Small intestine (tissue), 7 donors: Measurements from ENCODE around the gene EPC1. TPM values are rescaled to one million over a fixed set of nuclear protein-coding genes. Genes with fewer than 3 reads are reported as not detected.

Source experiments
- DNase-seq, 2 donors: peaks; one replicate each; pipeline versions ENCODE4 v3.0.0 to v3.0.0-alpha.2; 2013
- FAIRE-seq: peaks from 2 replicates; lab custom pipeline; 2012; peaks lifted over from hg19 to GRCh38; lab: Jason Lieb, UNC
- H3K27ac ChIP-seq, 3 donors: one replicate each; pipeline ENCODE4 v1.5.1; 2013; ENCODE audit warnings: low read length in 2 of 3, mild to moderate bottlenecking in 2 of 3, control low read depth in 1 of 3, inconsistent platforms in 1 of 3, low read depth in 1 of 3, moderate library complexity in 1 of 3
- H3K27me3 ChIP-seq, 3 donors: one replicate each; pipeline ENCODE4 v1.6.1; 2013; ENCODE audit warnings: low read length in 3 of 3, inconsistent platforms in 1 of 3; ENCODE audit not compliant: control insufficient read depth in 3 of 3, insufficient read depth in 3 of 3
- H3K36me3 ChIP-seq, 3 donors: one replicate each; pipeline ENCODE4 v1.6.1; 2013; ENCODE audit warnings: low read length in 3 of 3, inconsistent platforms in 1 of 3, low read depth in 1 of 3, mild to moderate bottlenecking in 1 of 3, moderate library complexity in 1 of 3; ENCODE audit not compliant: control insufficient read depth in 3 of 3, insufficient read depth in 2 of 3
- H3K4me1 ChIP-seq, 3 donors: one replicate each; pipeline ENCODE4 v1.6.1; 2013; ENCODE audit warnings: low read length in 2 of 3, inconsistent platforms in 1 of 3, low read depth in 1 of 3, mild to moderate bottlenecking in 1 of 3, moderate library complexity in 1 of 3; ENCODE audit not compliant: control insufficient read depth in 3 of 3, insufficient read depth in 2 of 3
- H3K4me3 ChIP-seq, 3 donors: one replicate each; pipeline ENCODE4 v1.5.1; 2013; ENCODE audit warnings: low read length in 3 of 3, control low read depth in 1 of 3, inconsistent platforms in 1 of 3, low read depth in 1 of 3, mild to moderate bottlenecking in 1 of 3, moderate library complexity in 1 of 3
- H3K9me3 ChIP-seq, 2 donors: one replicate each; pipeline ENCODE4 v1.6.1; 2013; ENCODE audit warnings: low read depth in 1 of 2, low read length in 1 of 2; ENCODE audit not compliant: control insufficient read depth in 2 of 2, insufficient read depth in 1 of 2
- WGBS, 3 donors: extraction: QIAGEN DNeasy Blood & Tissue Kit; methylation state at CpG; one replicate each; pipeline ENCODE4 v1.1.7; 2013; 5-methylcytosine and 5-hydroxymethylcytosine counted together
- polyA plus RNA-seq, 4 donors: library from polyadenylated mRNA; stranded (reverse) in 3 of 4; unstranded in 1 of 4; fragments of 200-250 nt in 3 of 4; fragments of 120-200 nt in 1 of 4; gene quantifications; one replicate each; pipeline versions ENCODE4 v1.2.1 to v1.2.3, GENCODE V29; 2013
- donor health status: healthy with polysubstance abuse.
- donor health status: control.
- donor health status: control.
- donor health status: Bipolar disorder and iron deficiency.
- donor health status: healthy.

EPC1 gene
- polyA plus RNA-seq, 4 donors: 12.8 to 42.6 (median 13.3) TPM

GRCh38 chr10:32338262-32338661, 8.7 kb downstream of the EPC1 start:
- Histone ChIP-seq H3K36me3 (peaks cover 0 to 8% (median 0%) of the 10 kb centered on the region in 3 donors), H3K4me3 (no peak overlapping the region), H3K9me3 (no peaks in the 10 kb centered on the region), H3K27ac (no peak overlapping the region), H3K4me1 (peaks cover 2 to 25% (median 3%) of the 10 kb centered on the region in 3 donors), H3K27me3 (no peaks in the 10 kb centered on the region)
- FAIRE-seq (no peak), DNase-seq (no peak)
- 91 to 93% (median 91%) methylated on average over 3 of the region's 3 CpGs for WGBS, 3 donors

GRCh38 chr10:32337350-32337749, 9.6 kb downstream of the EPC1 start:
- Histone ChIP-seq H3K4me1 (peaks cover 4 to 32% (median 8%) of the 10 kb centered on the region in 3 donors), H3K36me3 (peaks cover 0 to 5% (median 0%) of the 10 kb centered on the region in 3 donors), H3K4me3 (no peak overlapping the region), H3K27ac (no peak overlapping the region), H3K9me3 (no peaks in the 10 kb centered on the region), H3K27me3 (no peaks in the 10 kb centered on the region)
- no peak for FAIRE-seq
- DNase-seq: no peak
- 77 to 95% (median 84%) methylated on average over 1 of the region's 1 CpG for WGBS, 3 donors

DNA sequence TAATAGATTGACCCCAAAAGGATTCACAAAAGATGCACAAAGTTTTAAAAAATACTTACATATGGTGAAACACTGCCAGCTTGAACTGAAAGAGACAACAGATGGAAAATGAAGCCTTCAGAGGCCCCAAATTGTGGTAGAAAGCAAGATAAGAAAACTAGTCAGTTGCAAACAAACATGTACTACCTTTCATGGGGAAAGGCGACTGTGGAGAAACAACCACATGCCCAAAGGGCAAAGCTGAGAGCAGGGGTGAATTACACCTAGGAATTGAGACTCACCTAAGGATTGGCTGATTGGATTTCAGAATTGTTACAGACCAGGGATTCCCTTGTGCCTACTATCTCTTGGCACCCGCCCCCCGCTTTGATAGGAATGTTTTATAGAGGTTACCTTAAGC, 13.1 kb downstream of the EPC1 start:
- H3K9me3 ChIP-seq: no peaks in the 10 kb centered on the region
- no peak for FAIRE-seq
- H3K4me3 ChIP-seq: no peak overlapping the region
- 58 to 76% (median 60%) methylated on average over 3 of the region's 3 CpGs for WGBS, 3 donors
- no peak for DNase-seq
- H3K27ac ChIP-seq: no peak overlapping the region
- no peaks in the 10 kb centered on the region for H3K27me3 ChIP-seq
- peaks cover 8 to 31% (median 12%) of the 10 kb centered on the region in 3 donors for H3K4me1 ChIP-seq
- H3K36me3 ChIP-seq: peaks cover 0 to 2% (median 0%) of the 10 kb centered on the region in 3 donors

DNA sequence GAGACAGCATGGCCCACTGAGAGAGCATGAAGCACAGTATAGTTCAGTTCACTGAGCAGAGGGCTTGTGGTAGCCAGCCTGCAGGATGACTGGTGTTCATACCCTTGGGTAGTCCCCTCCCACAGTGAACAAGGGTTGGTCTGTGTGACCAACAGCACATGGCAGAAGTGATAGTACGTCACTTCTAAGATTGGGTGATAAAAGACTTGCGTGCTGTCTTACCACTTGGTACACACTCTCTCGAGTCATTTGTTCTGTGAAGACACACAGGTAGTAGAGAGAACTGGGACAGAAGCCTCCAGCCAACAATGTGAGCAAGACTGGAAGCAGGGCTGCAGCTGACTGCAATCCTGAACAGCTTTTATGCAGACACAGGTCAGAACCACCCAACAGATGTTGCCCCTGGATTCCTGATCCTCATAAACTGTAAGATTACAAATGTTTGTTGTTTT, 14.6 kb downstream of the EPC1 start:
- FAIRE-seq (no peak), DNase-seq (peak; percentile 62 to 68)
- no peaks in the 10 kb centered on the region for H3K27me3 ChIP-seq
- H3K36me3 ChIP-seq: peaks cover 0 to 4% (median 0%) of the 10 kb centered on the region in 3 donors
- peak overlapping the region in 2 of 3 donors; percentile 17 to 75 for H3K27ac ChIP-seq
- H3K4me3 ChIP-seq: no peak overlapping the region
- 4 to 35% (median 7%) methylated on average over 3 of the region's 3 CpGs for WGBS, 3 donors
- H3K9me3 ChIP-seq: no peaks in the 10 kb centered on the region
- peaks cover 8 to 37% (median 12%) of the 10 kb centered on the region in 3 donors for H3K4me1 ChIP-seq

GRCh38 chr10:32331606-32332005, 15.4 kb downstream of the EPC1 start:
- Histone ChIP-seq H3K4me1 (peaks cover 6 to 37% (median 12%) of the 10 kb centered on the region in 3 donors), H3K27ac (no peak overlapping the region), H3K27me3 (no peaks in the 10 kb centered on the region), H3K36me3 (peaks cover 0 to 4% (median 0%) of the 10 kb centered on the region in 3 donors), H3K4me3 (no peak overlapping the region), H3K9me3 (no peaks in the 10 kb centered on the region)
- FAIRE-seq (no peak), DNase-seq (no peak)

- 54 to 67% (median 62%) methylated on average over 2 of the region's 2 CpGs for WGBS, 3 donors
- FAIRE-seq: no peak
- Histone ChIP-seq H3K4me3 (no peak overlapping the region), H3K27me3 (no peaks in the 10 kb centered on the region), H3K27ac (no peak overlapping the region), H3K4me1 (peaks cover 6 to 32% (median 12%) of the 10 kb centered on the region in 3 donors), H3K36me3 (peaks cover 0 to 4% (median 0%) of the 10 kb centered on the region in 3 donors), H3K9me3 (no peaks in the 10 kb centered on the region)
- no peak for DNase-seq
Observed at GRCh38 chr10:32330214-32330613, 16.7 kb downstream of the EPC1 start.

DNA sequence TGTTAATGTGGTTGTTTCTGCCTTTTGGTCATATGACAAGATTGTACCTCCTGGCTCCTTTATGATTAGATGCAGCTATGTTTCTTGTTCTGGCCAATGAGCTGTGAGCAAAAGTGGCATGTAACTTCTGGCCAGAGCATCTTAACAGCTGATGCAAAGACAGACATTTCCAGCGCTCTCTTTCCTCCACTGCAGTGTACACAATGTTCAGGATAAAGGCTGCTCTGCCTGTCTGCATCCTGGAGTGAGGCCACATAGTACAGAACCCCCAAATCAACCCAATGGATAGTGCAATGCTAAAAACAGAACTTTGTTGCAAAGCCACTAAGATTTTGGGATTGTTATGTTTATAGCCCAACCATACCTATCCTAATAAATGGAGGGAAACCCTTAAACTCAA, 17.9 kb downstream of the EPC1 start:
- Histone ChIP-seq H3K9me3 (no peaks in the 10 kb centered on the region), H3K4me3 (no peak overlapping the region), H3K36me3 (peaks cover 0 to 7% (median 0%) of the 10 kb centered on the region in 3 donors), H3K4me1 (peaks cover 6 to 28% (median 12%) of the 10 kb centered on the region in 3 donors), H3K27ac (no peak overlapping the region), H3K27me3 (no peaks in the 10 kb centered on the region)
- WGBS, 3 donors: 84 to 97% (median 85%) methylated on average over 1 of the region's 1 CpG
- no peak for FAIRE-seq
- DNase-seq: no peak

GRCh38 chr10:32328499-32328898, 18.5 kb downstream of the EPC1 start:
- no peak for FAIRE-seq
- Histone ChIP-seq H3K27ac (no peak overlapping the region), H3K4me3 (no peak overlapping the region), H3K27me3 (no peaks in the 10 kb centered on the region), H3K9me3 (no peaks in the 10 kb centered on the region), H3K4me1 (peaks cover 6 to 25% (median 9%) of the 10 kb centered on the region in 3 donors), H3K36me3 (peaks cover 0 to 10% (median 0%) of the 10 kb centered on the region in 3 donors)
- 52 to 55% (median 54%) methylated on average over 3 of the region's 3 CpGs for WGBS, 3 donors
- DNase-seq: no peak

GRCh38 chr10:32327364-32327691, 19.6 kb downstream of the EPC1 start:
- Histone ChIP-seq H3K4me1 (peaks cover 3 to 15% (median 4%) of the 10 kb centered on the region in 3 donors), H3K27ac (no peak overlapping the region), H3K27me3 (no peaks in the 10 kb centered on the region), H3K4me3 (no peak overlapping the region), H3K9me3 (no peaks in the 10 kb centered on the region), H3K36me3 (peaks cover 0 to 10% (median 0%) of the 10 kb centered on the region in 3 donors)
- WGBS, 3 donors: 58 to 69% (median 58%) methylated on average over 1 of the region's 1 CpG
- FAIRE-seq (no peak), DNase-seq (no peak)
